PFSK-1 (cell line): Measurements from ENCODE around the gene STARD13.

Experiments used
- FOXP2 ChIP-seq: optimal IDR thresholded peaks from 2 replicates; pipeline ENCODE3; 2011; ENCODE audit warnings: borderline replicate concordance, control low read depth, inconsistent platforms; ENCODE audit not compliant: insufficient read depth; ENCODE audit errors: extremely low read length, extremely low read depth
- POLR2AphosphoS5 ChIP-seq: IDR thresholded peaks from 2 replicates; pipeline ENCODE4 v1.6.1; 2012; ENCODE audit warnings: low read depth, mild to moderate bottlenecking, control low read depth, low read length, moderate library complexity
- REST ChIP-seq, 2 experiments: IDR thresholded peaks; 2 replicates each; pipeline versions ENCODE4 v1.6.1 to v1.8.0; 2011 to 2012; ENCODE audit warnings: low read depth in 2 of 2, low read length in 2 of 2, control low read depth in 1 of 2, inconsistent platforms in 1 of 2, mild to moderate bottlenecking in 1 of 2, moderate library complexity in 1 of 2; ENCODE audit not compliant: insufficient read depth in 1 of 2
- SIN3A ChIP-seq: IDR thresholded peaks from 2 replicates; pipeline ENCODE4 v1.6.1; 2012; ENCODE audit warnings: mild to moderate bottlenecking, low read length, moderate library complexity, borderline replicate concordance; ENCODE audit not compliant: insufficient read depth
- TAF1 ChIP-seq: IDR thresholded peaks from 2 replicates; pipeline ENCODE4 v1.6.1; 2012; ENCODE audit warnings: low read length, control low read depth, borderline replicate concordance; ENCODE audit not compliant: insufficient read depth

Gene STARD13

GRCh38 chr13:33128134-33128533, 157.4 kb downstream of the STARD13 start:
- TF ChIP-seq SIN3A (no peak), REST (IDR thresholded peaks at IDR 0.05; ENCODE audit: insufficient read depth in 1 of 2, low read depth in 2 of 2, low read length in 2 of 2) (no peak), FOXP2 (no peak), POLR2AphosphoS5 (no peak), TAF1 (no peak)

- TF ChIP-seq REST (IDR thresholded peaks at IDR 0.05; ENCODE audit: insufficient read depth in 1 of 2, low read depth in 2 of 2, low read length in 2 of 2), result no peak
- TF ChIP-seq POLR2AphosphoS5, result no peak
- TF ChIP-seq FOXP2, result no peak
- no peak for TF ChIP-seq SIN3A
These were observed 158.5 kb downstream of the STARD13 start for GRCh38 chr13:33127009-33127551.

- no peak for TF ChIP-seq FOXP2
- no peak for TF ChIP-seq TAF1
- TF ChIP-seq SIN3A, result no peak
- no peak for TF ChIP-seq POLR2AphosphoS5
- TF ChIP-seq REST (IDR thresholded peaks at IDR 0.05; ENCODE audit: insufficient read depth in 1 of 2, low read depth in 2 of 2, low read length in 2 of 2), result no peak
These were observed 159.6 kb downstream of the STARD13 start for GRCh38 chr13:33125821-33126570.

- no peak for TF ChIP-seq SIN3A
- no peak for TF ChIP-seq FOXP2
- no peak for TF ChIP-seq TAF1
These were observed 162.3 kb downstream of the STARD13 start for GRCh38 chr13:33123066-33123859.

- TF ChIP-seq REST (IDR thresholded peaks at IDR 0.05; ENCODE audit: insufficient read depth in 1 of 2, low read depth in 2 of 2, low read length in 2 of 2) (no peak), TAF1 (no peak), FOXP2 (no peak), SIN3A (no peak), POLR2AphosphoS5 (no peak)
These were observed 165.6 kb downstream of the STARD13 start for GRCh38 chr13:33119856-33120543.
